ENCODE results near the gene HOXD13.
A peak's percentile ranks its signal among the peaks of the same experiment; 100 is the strongest.

Gene HOXD13

GRCh38 chr2:176096986-176097819 lies 4.7 kb downstream of the HOXD13 start:
- TF ChIP-seq CTCF (IDR thresholded peaks at IDR 0.05; ENCODE audit: low read depth, low read length): peak; percentile 88
- no peak for DNase-seq (ENCODE audit: extremely low read depth, low read depth)

- no peak for DNase-seq (ENCODE audit: extremely low read depth, low read depth)
- TF ChIP-seq CTCF (IDR thresholded peaks at IDR 0.05; ENCODE audit: low read depth, low read length): no peak
Measured at GRCh38 chr2:176097820-176098365, 5.4 kb downstream of the HOXD13 start.

DNA sequence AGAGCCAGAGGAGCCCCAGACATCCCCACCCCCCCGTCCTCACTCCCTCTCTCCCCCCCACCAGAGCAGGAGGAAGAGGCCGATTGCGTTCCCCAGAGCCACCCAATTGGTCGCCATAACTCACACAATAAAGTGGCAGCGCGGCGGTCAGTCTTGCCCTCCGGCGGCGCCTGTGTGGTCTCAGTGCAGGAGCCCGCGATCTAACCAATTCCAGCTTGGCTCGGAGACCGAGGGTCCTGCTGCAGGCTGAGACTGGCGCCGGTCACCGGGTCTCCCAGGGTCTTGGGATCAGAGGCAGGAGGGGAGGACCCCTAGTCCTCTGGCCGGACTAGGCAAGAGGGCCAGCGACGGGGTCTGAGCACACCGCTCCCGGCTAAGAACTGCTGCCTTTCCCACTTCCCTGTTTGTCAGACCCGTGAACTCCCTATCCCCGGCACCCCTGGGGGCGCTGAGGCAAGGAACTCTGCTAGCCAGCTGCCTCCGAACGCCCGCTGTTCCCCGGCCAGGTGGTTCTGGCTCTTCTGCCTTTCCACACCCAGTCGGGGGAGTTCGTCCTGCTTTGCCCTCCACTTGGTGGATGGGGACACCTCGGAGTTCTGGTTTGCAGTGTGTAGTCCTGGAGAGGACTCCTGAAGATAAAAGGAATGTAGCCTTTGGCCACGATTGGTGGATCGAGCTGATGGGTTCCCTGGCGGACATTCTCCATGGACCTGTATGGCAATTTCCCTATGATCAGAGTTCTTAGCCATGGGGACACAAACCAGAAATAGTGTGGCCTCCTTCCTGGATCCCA lies 6.0 kb downstream of the HOXD13 start:
- DNase-seq (ENCODE audit: extremely low read depth, low read depth): no peak
- no peak for TF ChIP-seq CTCF (IDR thresholded peaks at IDR 0.05; ENCODE audit: low read depth, low read length)

GRCh38 chr2:176099159-176099727 lies 6.7 kb downstream of the HOXD13 start:
- DNase-seq (ENCODE audit: extremely low read depth, low read depth): no peak
- TF ChIP-seq CTCF (IDR thresholded peaks at IDR 0.05; ENCODE audit: low read depth, low read length): no peak

- no peak for DNase-seq (ENCODE audit: extremely low read depth, low read depth)
Measured at GRCh38 chr2:176099728-176100546, 7.4 kb downstream of the HOXD13 start, which contains the start of gene HOXD12. Gene HOXD12 (plus strand): TSS chr2:176099795. CDS start chr2:176099802, 7 bp downstream.

More at GRCh38 chr2:176099728-176100546, 7.4 kb downstream of the HOXD13 start, which contains the start of gene HOXD12:
- TF ChIP-seq CTCF (IDR thresholded peaks at IDR 0.05; ENCODE audit: low read depth, low read length): no peak
